IMR-90 (cell line): ENCODE results near the gene EDN2. TPM values are rescaled to one million over a fixed set of nuclear protein-coding genes. Genes with fewer than 3 reads are reported as not detected.

Source experiments
- ATAC-seq: fragments of 200-7000 bp; cut with Tn5 transposase; 2 replicates; pipeline ENCODE4 v1.9.1; 2020; ENCODE audit warnings: low read depth, mild to moderate bottlenecking, moderate library complexity
- BruUV-seq: library from RNA; stranded (reverse); fragments of 400-500 nt; replicated peaks from 2 replicates; lab custom pipeline; 2021; lab: Mats Ljungman, UMichigan
- CTCF ChIA-PET: fragments of 300-600 bp; formaldehyde crosslinking; extraction: SDS; loops from one replicate; lab custom pipeline; 2021; ENCODE audit warnings: antibody characterized with exemption; lab: Yijun Ruan, JAX
- POLR2A ChIA-PET: fragments of 300-600 bp; sonication (Branson Sonifier 250); formaldehyde crosslinking; loops from one replicate; lab custom pipeline; 2022; ENCODE audit warnings: antibody characterized with exemption; ENCODE audit not compliant: unreplicated experiment; lab: Charles Lee
- DNase-seq: peaks from one replicate; pipeline ENCODE4 v3.0.0; 2013
- H2AFZ ChIP-seq: replicated peaks from 2 replicates; pipeline ENCODE3; 2013; ENCODE audit warnings: low read length, mild to moderate bottlenecking; ENCODE audit not compliant: poor library complexity
- H2AK5ac ChIP-seq: 2 replicates; pipeline ENCODE4 v1.6.1; 2013; ENCODE audit warnings: low read depth, low read length, inconsistent platforms
- H2AK9ac ChIP-seq: replicated peaks from 2 replicates; pipeline ENCODE3; 2013; ENCODE audit warnings: mild to moderate bottlenecking, low read depth, low read length, moderate library complexity; ENCODE audit not compliant: poor library complexity
- H2BK120ac ChIP-seq: 2 replicates; pipeline ENCODE4 v1.6.1; 2013; ENCODE audit warnings: low read depth, low read length, inconsistent platforms
- H2BK15ac ChIP-seq: 3 replicates; pipeline ENCODE4 v1.6.1; 2013; ENCODE audit warnings: low read depth, low read length, inconsistent platforms
- H2BK20ac ChIP-seq: 2 replicates; pipeline ENCODE4 v1.6.1; 2013; ENCODE audit warnings: low read depth, mild to moderate bottlenecking, inconsistent platforms, low read length, moderate library complexity
- H2BK5ac ChIP-seq: 2 replicates; pipeline ENCODE4 v1.6.1; 2013; ENCODE audit warnings: mild to moderate bottlenecking, low read depth, low read length, inconsistent platforms; ENCODE audit not compliant: poor library complexity, severe bottlenecking
- H3K14ac ChIP-seq: replicated peaks from 2 replicates; pipeline ENCODE4 v1.6.1; 2013; ENCODE audit warnings: low read depth, low read length, inconsistent platforms
- H3K18ac ChIP-seq: 2 replicates; pipeline ENCODE4 v1.6.1; 2013; ENCODE audit warnings: low read depth, low read length, control low read depth
- H3K23ac ChIP-seq: 2 replicates; pipeline ENCODE4 v1.6.1; 2013; ENCODE audit warnings: low read depth, low read length, inconsistent platforms
- H3K27ac ChIP-seq: 2 replicates; pipeline ENCODE4 v1.5.1; 2013; ENCODE audit warnings: mild to moderate bottlenecking, control low read depth, low read length; ENCODE audit not compliant: insufficient read depth
- H3K27me3 ChIP-seq: 2 replicates; pipeline ENCODE4 v1.6.1; 2013; ENCODE audit warnings: low read length; ENCODE audit not compliant: control insufficient read depth, insufficient read depth
- H3K36me3 ChIP-seq: 2 replicates; pipeline ENCODE4 v1.6.1; 2013; ENCODE audit warnings: low read length, mixed read lengths; ENCODE audit not compliant: control insufficient read depth, insufficient read depth
- H3K4ac ChIP-seq: 2 replicates; pipeline ENCODE4 v1.6.1; 2013; ENCODE audit warnings: low read depth, low read length, inconsistent platforms
- H3K4me1 ChIP-seq: 2 replicates; pipeline ENCODE4 v1.6.1; 2013; ENCODE audit warnings: low read length, mixed read lengths; ENCODE audit not compliant: control insufficient read depth, insufficient read depth
- H3K4me2 ChIP-seq: 2 replicates; pipeline ENCODE4 v1.6.1; 2013; ENCODE audit warnings: low read depth, mild to moderate bottlenecking, control low read depth, low read length, moderate library complexity
- H3K4me3 ChIP-seq: 2 replicates; pipeline ENCODE4 v1.5.1; 2013; ENCODE audit warnings: low read depth, mild to moderate bottlenecking, control low read depth, low read length, moderate library complexity; ENCODE audit not compliant: insufficient read depth
- H3K56ac ChIP-seq: 2 replicates; pipeline ENCODE4 v1.6.1; 2013; ENCODE audit warnings: low read length, inconsistent platforms; ENCODE audit not compliant: insufficient read depth; ENCODE audit errors: extremely low read depth
- H3K79me1 ChIP-seq, 2 experiments: 2 replicates each; pipeline ENCODE4 v1.6.1; 2013; ENCODE audit warnings: low read length in 2 of 2, inconsistent platforms in 1 of 2, low read depth in 1 of 2
- H3K9ac ChIP-seq: 2 replicates; pipeline ENCODE4 v1.6.1; 2013; ENCODE audit warnings: low read depth, low read length, control low read depth
- H3K9me1 ChIP-seq: 2 replicates; pipeline ENCODE4 v1.6.1; 2013; ENCODE audit warnings: low read length, inconsistent platforms; ENCODE audit not compliant: insufficient read depth
- H3K9me3 ChIP-seq: 2 replicates; pipeline ENCODE4 v1.6.1; 2013; ENCODE audit warnings: low read length; ENCODE audit not compliant: control insufficient read depth, insufficient read depth
- H4K20me1 ChIP-seq: 2 replicates; pipeline ENCODE4 v1.6.1; 2013; ENCODE audit warnings: low read length, inconsistent platforms; ENCODE audit not compliant: insufficient read depth
- H4K5ac ChIP-seq: 2 replicates; pipeline ENCODE4 v1.6.1; 2013; ENCODE audit warnings: mild to moderate bottlenecking, low read depth, low read length, control low read depth
- H4K8ac ChIP-seq, 2 experiments: 2 replicates each; pipeline ENCODE4 v1.6.1; 2013; ENCODE audit warnings: low read depth in 2 of 2, low read length in 2 of 2, control low read depth in 1 of 2, inconsistent platforms in 1 of 2
- H4K91ac ChIP-seq: 2 replicates; pipeline ENCODE4 v1.6.1; 2013; ENCODE audit warnings: low read depth, low read length, inconsistent platforms; ENCODE audit not compliant: insufficient read depth
- MAFK ChIP-seq: IDR thresholded peaks from 2 replicates; pipeline ENCODE4 v1.6.1; 2012; ENCODE audit warnings: low read depth, low read length, improper control_type of control experiment
- RAD21 ChIP-seq: IDR thresholded peaks from 2 replicates; pipeline ENCODE4 v1.6.1; 2012; ENCODE audit warnings: low read length, improper control_type of control experiment
- RCOR1 ChIP-seq: IDR thresholded peaks from 2 replicates; pipeline ENCODE4 v1.6.1; 2012; ENCODE audit warnings: mild to moderate bottlenecking, low read length, improper control_type of control experiment; ENCODE audit not compliant: insufficient replicate concordance
- SMC3 ChIP-seq: fragments of 150-350 bp; IDR thresholded peaks from 2 replicates; pipeline ENCODE4 v1.6.1; 2016; ENCODE audit warnings: low read depth, mild to moderate bottlenecking, antibody characterized with exemption, low read length, moderate library complexity
- WGBS, 2 experiments: methylation state at CpG; one replicate each; pipeline versions ENCODE4 v1.1.5 to v1.1.7; 2013; ENCODE audit warnings: missing lambda C conversion rate in 2 of 2; ENCODE audit not compliant: insufficient read length in 1 of 2; ENCODE audit errors: extremely low coverage in 2 of 2; 5-methylcytosine and 5-hydroxymethylcytosine counted together
- dilution Hi-C: fragments of 300-500 bp; cut with HindIII; formaldehyde crosslinking; loops from one replicate; pipeline ENCODE4 v1.14.3; 2018; ENCODE audit warnings: low sequenced_read_pairs; ENCODE audit not compliant: unreplicated experiment
- in situ Hi-C: fragments of 300-500 bp; cut with MboI; formaldehyde crosslinking; loops from 3 replicates; pipeline ENCODE4 v1.14.3; 2019; ENCODE audit warnings: low sequenced_read_pairs, inconsistent platforms, mixed read lengths
- intact Hi-C: fragments of 100-400 bp; cut with micrococcal nuclease; formaldehyde crosslinking; loops from 2 replicates; pipeline ENCODE4 v1.10.0; 2022
- polyA plus RNA-seq, 3 experiments: library from polyadenylated mRNA; depleted of rRNA; stranded (reverse); fragments of >200 nt; gene quantifications; 2 replicates each; pipeline ENCODE4 v1.2.3, GENCODE V29; 2012; ENCODE audit warnings: low replicate concordance in 1 of 3
- total RNA-seq: library from RNA; depleted of rRNA; stranded (reverse); fragments of >200 nt; gene quantifications from 2 replicates; pipeline ENCODE4 v1.2.3, GENCODE V29; 2012
- TF ChIP-seq, protein P1 (sequence below): conservative IDR thresholded peaks from 2 replicates; pipeline ENCODE4 v1.5.1; 2012; ENCODE audit warnings: mild to moderate bottlenecking, low read depth, low read length, improper control_type of control experiment

EDN2 gene
- total and polyA plus RNA-seq, 2 of the 4 experiments (the other 2 are of a cell fraction) = 0.27 TPM; not detected in 1

DNA sequence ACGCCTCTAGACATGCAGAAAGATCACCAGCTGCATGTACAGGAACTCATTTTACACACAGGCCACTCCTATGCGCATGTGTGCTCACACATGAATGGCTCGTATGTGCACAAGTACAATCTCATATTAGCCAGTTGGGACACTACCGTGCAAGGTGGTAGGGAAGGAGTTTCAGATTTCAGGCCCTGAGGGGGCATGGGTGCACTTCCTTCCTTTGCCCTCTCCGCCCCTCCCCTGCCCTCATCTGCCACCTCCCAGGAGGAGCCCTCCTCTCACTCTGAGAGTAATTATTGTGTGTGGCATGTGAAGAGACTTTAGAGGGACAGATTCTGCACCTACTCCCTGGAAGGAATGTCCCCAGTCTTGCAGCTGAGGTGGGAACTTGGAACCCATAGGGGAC is 14.8 kb downstream of the EDN2 start:
- Histone ChIP-seq H3K18ac (no peak overlapping the region), H3K4me2 (no peak overlapping the region), H4K20me1 (no peaks in the 10 kb centered on the region), H3K4me1 (no peaks in the 10 kb centered on the region), H3K56ac (no peak overlapping the region), H3K79me1 (no peaks in the 10 kb centered on the region), H3K9me3 (no peaks in the 10 kb centered on the region), H2BK120ac (no peak overlapping the region), H2BK5ac (no peak overlapping the region), H3K14ac (no peak overlapping the region), H2AK5ac (no peak overlapping the region), H2AFZ (no peak overlapping the region), H3K4ac (no peak overlapping the region), H3K4me3 (no peak overlapping the region), H4K5ac (no peak overlapping the region), H3K27ac (no peak overlapping the region), H2BK20ac (no peak overlapping the region), H4K91ac (no peak overlapping the region), H4K8ac (no peak overlapping the region), H3K9me1 (no peaks in the 10 kb centered on the region), H3K9ac (no peak overlapping the region), H3K23ac (no peak overlapping the region), H3K36me3 (no peaks in the 10 kb centered on the region), H2BK15ac (no peak overlapping the region), H3K27me3 (peaks cover 45% of the 10 kb centered on the region), H2AK9ac (no peak overlapping the region)
- no TSS peak for BruUV-seq
- WGBS, 2 experiments = no CpG with 5 or more reads among the region's 5 CpGs
- ChIA-PET CTCF (no interaction called here), POLR2A (no interaction called here)
- dilution Hi-C loops = no loop called here
- intact Hi-C loops = no loop called here
- in situ Hi-C loops = no loop called here
- ATAC-seq (no peak), DNase-seq (no peak)
- no peak for TF ChIP-seq RCOR1
- TF ChIP-seq RAD21 = no peak
- TF ChIP-seq MAFK = no peak
- TF ChIP-seq SMC3 = no peak
- TF ChIP-seq, protein P1, sequence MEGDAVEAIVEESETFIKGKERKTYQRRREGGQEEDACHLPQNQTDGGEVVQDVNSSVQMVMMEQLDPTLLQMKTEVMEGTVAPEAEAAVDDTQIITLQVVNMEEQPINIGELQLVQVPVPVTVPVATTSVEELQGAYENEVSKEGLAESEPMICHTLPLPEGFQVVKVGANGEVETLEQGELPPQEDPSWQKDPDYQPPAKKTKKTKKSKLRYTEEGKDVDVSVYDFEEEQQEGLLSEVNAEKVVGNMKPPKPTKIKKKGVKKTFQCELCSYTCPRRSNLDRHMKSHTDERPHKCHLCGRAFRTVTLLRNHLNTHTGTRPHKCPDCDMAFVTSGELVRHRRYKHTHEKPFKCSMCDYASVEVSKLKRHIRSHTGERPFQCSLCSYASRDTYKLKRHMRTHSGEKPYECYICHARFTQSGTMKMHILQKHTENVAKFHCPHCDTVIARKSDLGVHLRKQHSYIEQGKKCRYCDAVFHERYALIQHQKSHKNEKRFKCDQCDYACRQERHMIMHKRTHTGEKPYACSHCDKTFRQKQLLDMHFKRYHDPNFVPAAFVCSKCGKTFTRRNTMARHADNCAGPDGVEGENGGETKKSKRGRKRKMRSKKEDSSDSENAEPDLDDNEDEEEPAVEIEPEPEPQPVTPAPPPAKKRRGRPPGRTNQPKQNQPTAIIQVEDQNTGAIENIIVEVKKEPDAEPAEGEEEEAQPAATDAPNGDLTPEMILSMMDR = no peak
